ENCODE measurements around the gene FXR2.

The FXR2 gene

GRCh38 chr17:7569571-7569970 lies 45.1 kb downstream of the FXR2 start:
- H3K4me3 ChIP-seq (ENCODE audit: low read depth, low read length): no peak overlapping the region
- TF ChIP-seq CTCF (IDR thresholded peaks at IDR 0.05; ENCODE audit: borderline replicate concordance, insufficient read depth, low read depth, low read length): no peak

DNA sequence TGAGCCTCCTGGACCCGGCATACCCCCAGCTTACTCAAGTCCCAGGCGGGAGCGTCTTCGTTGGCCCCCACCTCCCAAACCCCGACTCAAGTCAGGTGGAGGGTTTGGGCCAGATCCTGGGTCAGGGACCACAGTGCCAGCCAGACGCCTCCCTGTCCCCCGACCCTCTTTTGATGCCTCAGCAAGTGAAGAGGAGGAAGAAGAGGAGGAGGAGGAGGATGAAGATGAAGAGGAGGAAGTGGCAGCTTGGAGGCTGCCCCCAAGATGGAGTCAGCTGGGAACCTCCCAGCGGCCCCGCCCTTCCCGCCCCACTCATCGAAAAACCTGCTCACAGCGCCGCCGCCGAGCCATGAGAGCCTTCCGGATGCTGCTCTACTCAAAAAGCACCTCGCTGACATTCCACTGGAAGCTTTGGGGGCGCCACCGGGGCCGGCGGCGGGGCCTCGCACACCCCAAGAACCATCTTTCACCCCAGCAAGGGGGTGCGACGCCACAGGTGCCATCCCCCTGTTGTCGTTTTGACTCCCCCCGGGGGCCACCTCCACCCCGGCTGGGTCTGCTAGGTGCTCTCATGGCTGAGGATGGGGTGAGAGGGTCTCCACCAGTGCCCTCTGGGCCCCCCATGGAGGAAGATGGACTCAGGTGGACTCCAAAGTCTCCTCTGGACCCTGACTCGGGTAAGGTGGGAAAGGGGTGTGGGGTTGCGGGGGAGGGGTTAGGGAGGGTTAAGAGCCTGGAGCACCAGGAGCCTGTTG lies 51.4 kb downstream of the FXR2 start:
- no peak overlapping the region for H3K4me3 ChIP-seq (ENCODE audit: low read depth, low read length)
- no peak for TF ChIP-seq CTCF (IDR thresholded peaks at IDR 0.05; ENCODE audit: borderline replicate concordance, insufficient read depth, low read depth, low read length)

- TF ChIP-seq CTCF (IDR thresholded peaks at IDR 0.05; ENCODE audit: borderline replicate concordance, insufficient read depth, low read depth, low read length): no peak
- H3K4me3 ChIP-seq (ENCODE audit: low read depth, low read length): peak overlapping the region; percentile 87
Observed at GRCh38 chr17:7562208-7562605, 52.5 kb downstream of the FXR2 start.

- TF ChIP-seq CTCF (IDR thresholded peaks at IDR 0.05; ENCODE audit: borderline replicate concordance, insufficient read depth, low read depth, low read length): no peak
- H3K4me3 ChIP-seq (ENCODE audit: low read depth, low read length): peak within 1 kb of the TSS; percentile 87
Observed at GRCh38 chr17:7561589-7562207, 53.0 kb downstream of the FXR2 start, which contains the start of gene SENP3. SENP3 (plus strand) TSS chr17:7561919; CDS start chr17:7563077, 1,158 bp downstream.

DNA sequence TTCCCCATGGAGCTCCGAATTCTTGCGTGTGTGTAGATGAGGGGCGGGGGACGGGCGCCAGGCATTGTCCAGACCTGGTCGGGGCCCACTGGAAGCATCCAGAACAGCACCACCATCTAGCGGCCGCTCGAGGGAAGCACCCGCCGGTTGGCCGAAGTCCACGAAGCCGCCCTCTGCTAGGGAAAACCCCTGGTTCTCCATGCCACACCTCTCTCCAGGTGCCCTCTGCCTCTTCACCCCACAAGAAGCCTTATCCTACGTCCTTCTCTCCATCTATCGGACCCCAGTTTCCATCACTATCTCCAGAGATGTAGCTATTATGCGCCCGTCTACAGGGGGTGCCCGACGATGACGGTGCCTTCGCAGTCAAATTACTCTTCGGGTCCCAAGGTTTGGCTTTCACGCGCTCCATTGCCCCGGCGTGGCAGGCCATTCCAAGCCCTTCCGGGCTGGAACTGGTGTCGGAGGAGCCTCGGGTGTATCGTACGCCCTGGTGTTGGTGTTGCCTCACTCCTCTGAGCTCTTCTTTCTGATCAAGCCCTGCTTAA lies 53.6 kb downstream of the FXR2 start:
- H3K4me3 ChIP-seq (ENCODE audit: low read depth, low read length): peak overlapping the region; percentile 87
- peak; percentile 94 for TF ChIP-seq CTCF (IDR thresholded peaks at IDR 0.05; ENCODE audit: borderline replicate concordance, insufficient read depth, low read depth, low read length)

DNA sequence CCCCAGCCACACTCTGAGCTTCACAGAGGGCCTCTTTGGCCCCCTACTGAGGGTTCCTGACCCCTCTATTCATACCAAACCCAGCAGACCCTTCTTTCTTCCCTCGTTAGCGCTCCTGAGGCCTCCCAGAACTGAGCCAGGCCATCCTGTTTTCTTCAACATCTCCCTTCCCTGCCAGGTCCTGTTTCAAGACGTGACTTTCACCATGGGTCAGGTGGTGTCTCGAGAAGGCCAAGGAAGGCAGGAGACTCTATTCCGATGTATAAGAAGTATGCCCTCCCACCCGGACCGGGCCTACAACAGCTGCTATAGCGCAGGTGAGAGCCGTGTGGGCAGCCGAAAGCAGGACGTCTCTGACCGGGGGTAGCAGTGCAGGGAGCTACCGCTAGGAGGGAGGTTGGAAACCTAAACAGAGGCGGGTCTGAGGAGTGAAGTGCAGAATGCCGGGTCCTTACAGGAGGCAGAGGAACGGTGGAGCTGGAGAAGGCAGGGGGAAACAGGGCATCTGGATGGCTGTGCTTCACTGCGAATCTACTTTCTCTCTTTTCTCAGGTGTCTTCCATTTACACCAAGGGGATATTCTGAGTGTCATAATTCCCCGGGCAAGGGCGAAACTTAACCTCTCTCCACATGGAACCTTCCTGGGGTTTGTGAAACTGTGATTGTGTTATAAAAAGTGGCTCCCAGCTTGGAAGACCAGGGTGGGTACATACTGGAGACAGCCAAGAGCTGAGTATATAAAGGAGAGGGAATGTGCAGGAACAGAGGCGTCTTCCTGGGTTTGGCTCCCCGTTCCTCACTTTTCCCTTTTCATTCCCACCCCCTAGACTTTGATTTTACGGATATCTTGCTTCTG lies 54.3 kb downstream of the FXR2 start:
- peak overlapping the region; percentile 22 for H3K4me3 ChIP-seq (ENCODE audit: low read depth, low read length)
- TF ChIP-seq CTCF (IDR thresholded peaks at IDR 0.05; ENCODE audit: borderline replicate concordance, insufficient read depth, low read depth, low read length): peak; percentile 84
